GM18526 (cell line): ENCODE data around the gene ATG2A.

Experiments
- POLR2A ChIP-seq: IDR thresholded peaks from 3 replicates; pipeline ENCODE4 v1.6.1; 2011; ENCODE audit not compliant: insufficient read length; ENCODE audit errors: extremely low read depth

ATG2A gene

DNA sequence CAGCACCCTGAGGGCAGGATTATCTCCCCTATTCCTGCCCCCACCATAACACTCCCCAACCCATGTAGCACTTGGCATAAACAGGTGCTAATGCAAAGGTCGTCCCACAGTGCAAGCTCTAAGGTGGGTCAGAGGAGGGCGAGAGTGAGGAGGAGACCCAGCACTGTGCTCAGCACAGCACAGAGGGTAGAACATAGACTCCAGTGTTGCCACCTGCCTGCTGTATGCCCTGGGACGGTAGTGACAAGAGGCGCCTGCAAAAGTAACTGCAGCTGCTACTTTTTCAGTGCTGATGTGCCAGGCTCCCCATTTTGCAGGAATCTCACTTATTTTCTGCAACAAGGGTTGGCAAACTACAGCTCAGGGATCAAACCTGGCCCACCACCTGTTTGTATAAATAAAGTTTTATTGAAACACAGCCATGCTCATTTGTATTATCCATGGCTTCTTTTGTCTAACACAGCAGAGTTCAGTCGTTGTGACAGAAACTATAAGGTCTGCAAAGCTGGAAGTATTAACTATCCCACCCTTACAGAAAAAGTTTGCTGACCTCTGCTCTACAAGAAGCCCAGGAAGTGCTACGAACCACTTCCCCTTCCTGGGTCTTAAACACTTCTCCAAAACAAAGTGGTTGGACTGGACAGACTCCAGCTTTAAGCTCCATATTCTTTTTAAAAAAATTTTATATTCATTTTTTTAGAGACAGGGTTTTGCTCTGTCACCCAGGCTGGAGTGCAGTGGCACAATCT lies 55.6 kb downstream of the ATG2A start:
- TF ChIP-seq POLR2A: no peak

- TF ChIP-seq POLR2A: no peak
These were observed 57.2 kb downstream of the ATG2A start for GRCh38 chr11:64859542-64860414.

GRCh38 chr11:64858467-64859263 lies 58.3 kb downstream of the ATG2A start:
- no peak for TF ChIP-seq POLR2A

- no peak for TF ChIP-seq POLR2A
These were observed 59.5 kb downstream of the ATG2A start for GRCh38 chr11:64857485-64857884.

GRCh38 chr11:64856382-64857227 lies 60.4 kb downstream of the ATG2A start:
- TF ChIP-seq POLR2A: no peak

GRCh38 chr11:64855596-64856304 lies 61.3 kb downstream of the ATG2A start:
- no peak for TF ChIP-seq POLR2A

- no peak for TF ChIP-seq POLR2A
These were observed 62.2 kb downstream of the ATG2A start for GRCh38 chr11:64854534-64855502.

DNA sequence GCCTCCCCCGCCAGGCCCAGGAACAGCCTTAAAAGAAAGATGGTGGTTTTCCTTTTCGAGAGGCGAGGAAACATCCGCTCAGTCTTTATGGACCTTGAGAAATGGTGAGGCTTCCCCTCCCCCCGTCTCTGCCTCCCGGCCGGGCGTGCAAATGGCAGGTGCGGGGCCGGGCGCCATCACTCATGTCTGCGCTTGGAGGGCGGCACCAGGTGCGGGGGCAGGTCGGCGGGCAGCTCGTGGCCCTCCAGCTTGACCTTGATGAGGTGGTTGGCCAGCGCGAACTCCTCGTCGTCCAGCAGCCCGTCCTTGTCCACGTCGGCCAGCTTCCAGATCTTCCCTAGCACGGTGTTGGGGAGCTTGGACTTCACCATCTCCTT lies 62.9 kb downstream of the ATG2A start:
- TF ChIP-seq POLR2A: no peak

GRCh38 chr11:64853709-64854108 lies 63.3 kb downstream of the ATG2A start:
- no peak for TF ChIP-seq POLR2A

GRCh38 chr11:64852804-64853509 lies 64.1 kb downstream of the ATG2A start:
- TF ChIP-seq POLR2A: no peak

GRCh38 chr11:64851831-64852351 lies 65.1 kb downstream of the ATG2A start:
- no peak for TF ChIP-seq POLR2A

GRCh38 chr11:64850979-64851567 lies 65.9 kb downstream of the ATG2A start:
- peak; percentile 58 for TF ChIP-seq POLR2A
